GM21717 (cell line): Measurements from ENCODE around the gene CRTC1.

Source experiments
- ATAC-seq: cut with Tn5 transposase; IDR thresholded peaks from one replicate; pipeline ENCODE4 v1.9.1; 2021; ENCODE audit warnings: mild to moderate bottlenecking, moderate library complexity; ENCODE audit not compliant: unreplicated experiment

The CRTC1 gene

DNA sequence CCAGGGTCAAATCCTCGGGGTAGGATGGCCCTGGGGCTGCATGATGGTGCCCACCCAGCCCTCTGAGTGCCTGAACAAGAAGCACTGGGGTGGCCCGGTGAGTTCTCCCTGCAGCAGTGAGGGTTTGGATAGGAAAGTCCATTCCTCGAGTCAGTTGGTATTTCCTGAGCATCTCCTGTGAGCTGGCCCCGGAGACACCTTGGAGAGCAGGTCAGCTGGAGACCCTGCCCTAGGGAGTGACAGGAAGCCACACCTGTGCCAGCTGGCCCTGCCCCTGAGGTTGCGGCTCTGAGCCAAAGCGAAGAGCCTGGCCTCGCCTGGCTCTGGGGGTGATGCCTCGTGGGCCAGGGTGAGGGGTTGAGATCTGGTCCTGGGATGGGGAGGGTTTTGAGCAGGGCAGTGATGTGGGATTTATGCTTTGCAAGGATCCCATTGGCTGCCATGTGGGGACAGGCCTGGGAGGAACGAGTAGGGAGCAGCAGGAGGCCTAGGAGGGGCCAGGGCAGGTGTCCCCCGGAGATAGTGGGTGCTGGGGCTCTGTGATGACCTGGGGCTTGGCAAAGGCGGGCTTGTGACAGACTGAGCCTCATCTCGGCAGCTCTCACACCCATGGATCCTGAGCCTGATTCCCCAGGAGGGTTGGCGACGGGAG, 16.0 kb downstream of the CRTC1 start:
- ATAC-seq = no peak

DNA sequence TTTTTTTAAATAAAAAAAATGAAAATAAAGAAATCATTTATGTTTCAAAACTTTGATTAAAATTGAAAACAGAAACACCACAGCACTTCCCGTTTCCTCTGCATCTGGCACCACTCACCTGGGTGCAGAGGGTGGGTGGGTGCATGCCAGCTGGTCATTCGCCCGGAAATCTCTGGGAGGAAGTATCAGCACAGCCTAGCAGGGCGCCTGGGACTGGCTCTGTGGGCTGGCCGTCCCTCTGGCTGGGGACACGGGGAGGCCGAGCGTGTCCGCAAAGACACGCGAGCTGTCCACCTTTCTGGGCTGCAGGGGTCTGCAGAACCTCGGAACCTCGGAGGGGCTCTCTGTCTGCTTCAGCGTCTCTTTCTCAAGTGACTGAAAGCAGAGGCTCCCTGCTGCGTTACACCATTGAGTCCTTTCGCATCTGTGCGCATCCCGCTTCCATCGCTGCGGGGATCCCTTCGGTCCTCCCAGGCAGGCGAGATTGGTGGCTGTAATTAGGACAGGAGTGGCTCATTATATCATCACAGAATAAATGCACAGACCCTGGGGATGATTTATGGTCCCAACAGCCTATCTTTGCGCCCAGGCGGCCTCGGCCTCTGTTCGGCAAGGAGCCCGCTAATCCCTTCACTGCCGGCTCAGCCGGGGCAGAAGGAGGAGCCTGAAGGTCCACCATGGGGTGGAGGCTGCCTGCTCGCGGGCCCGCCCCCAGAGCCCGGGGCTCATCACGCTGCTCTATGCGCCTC, 17.2 kb downstream of the CRTC1 start:
- no peak for ATAC-seq

DNA sequence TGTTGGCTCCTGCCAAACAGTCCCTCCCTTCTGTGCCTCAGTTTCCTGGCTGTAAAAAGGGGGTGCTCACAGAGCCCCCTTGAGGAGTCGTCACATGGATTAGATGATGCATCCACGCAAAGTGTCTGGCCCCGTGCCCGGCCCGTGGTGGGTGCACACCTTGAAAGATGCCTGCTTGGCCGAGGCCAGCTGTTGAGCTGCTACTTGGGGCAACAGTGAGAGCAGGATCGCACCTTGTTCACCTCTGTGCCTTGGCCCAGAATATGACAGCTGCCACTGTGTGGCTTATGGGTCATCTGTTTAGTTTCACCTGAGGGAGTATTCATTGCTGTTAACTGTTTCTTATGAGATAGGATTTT, 17.7 kb downstream of the CRTC1 start:
- no peak for ATAC-seq

DNA sequence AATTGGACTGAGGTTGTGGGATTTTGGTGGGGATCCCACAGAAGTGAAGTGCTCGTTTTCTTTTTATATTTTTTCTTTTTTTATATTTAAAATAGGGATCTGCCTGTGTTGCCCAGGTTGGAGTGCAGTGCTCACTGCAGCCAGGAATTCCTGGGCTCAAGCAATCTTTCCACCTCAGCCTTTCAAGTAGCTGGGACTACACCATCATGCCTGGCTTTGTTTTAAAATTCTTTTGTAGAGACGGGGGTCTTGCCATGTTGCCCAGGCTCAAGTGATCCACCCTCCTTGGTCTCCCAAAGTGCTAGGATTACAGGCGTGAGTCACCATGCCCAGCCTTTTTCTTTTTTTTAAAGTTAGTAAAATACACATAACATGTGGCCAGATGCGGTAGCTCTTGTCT, 20.6 kb downstream of the CRTC1 start:
- no peak for ATAC-seq

DNA sequence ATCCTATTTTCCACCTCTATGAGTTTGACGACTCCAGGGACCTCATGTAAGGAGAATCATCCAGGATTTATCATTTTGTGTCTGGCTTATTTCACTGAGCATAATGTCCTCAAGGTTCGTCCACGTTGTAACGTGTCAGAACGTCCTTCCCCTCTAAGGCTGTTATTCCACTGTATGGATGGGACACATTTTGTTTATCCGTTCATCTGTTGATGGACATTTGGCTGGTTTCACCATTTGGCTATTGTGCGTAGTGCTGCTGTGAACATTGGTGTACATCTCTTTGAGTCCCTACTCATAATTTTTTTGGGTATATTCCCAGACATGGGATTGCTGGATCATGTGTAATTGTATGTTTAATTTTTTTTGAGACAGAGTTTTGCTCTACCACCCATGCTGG, 21.5 kb downstream of the CRTC1 start:
- ATAC-seq = no peak

DNA sequence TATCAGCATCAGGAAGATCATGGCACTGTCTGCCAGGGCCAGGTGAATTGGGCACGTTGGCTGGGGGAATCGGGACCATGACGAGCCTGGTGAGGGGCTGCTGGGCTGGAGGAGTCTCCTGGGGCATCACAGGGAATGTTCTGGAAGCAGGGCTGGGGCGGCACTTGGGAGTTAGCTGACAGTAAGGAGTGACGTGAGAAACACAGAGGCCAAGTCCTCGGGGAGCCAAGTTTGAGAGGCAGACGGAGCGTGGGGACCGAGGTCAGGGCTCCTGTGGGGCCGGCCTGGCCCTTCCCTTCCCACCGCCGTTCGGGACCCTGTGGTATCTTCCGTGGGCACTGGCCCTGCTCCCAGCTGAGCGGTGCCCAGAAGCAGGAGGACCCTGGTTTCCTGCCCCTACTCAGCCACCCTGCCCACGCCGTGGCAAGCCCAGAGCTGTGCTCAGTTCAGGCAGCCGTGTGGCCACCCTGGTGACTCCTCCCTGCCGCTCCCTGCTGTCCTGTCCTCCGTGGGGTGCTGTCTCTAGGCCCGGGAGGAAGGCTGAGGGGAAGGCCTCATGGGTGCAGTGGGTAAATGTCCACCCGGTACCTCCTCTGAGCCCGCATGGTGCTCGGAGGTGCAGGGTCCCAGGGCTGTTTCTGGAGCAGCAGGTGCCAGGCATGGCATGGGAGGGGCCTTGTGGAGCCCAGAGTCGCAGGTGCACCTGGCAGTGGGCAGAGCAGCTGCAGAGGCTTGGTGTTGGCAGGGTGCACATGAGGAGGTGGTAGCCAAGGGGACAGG, 25.2 kb downstream of the CRTC1 start:
- no peak for ATAC-seq

DNA sequence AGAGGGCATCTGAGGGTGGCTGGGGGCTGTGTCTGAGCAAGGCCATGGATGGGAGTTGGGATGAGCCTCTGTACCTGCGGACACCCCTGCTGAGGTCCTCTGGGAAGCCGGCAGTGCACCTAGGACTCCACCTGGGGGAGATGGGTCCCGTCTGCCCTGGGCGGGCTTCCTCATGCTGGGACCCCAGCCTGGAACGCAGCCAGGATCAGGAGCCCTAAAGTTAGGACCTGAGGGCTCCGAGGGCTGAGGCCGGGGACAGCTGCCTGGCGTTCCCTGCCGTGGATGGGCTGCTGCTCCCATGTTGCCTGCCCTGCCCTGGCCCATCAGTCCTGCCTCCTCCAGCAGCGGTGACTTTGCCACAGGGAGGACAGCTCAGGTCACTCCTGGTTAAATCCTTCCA, 26.1 kb downstream of the CRTC1 start:
- no peak for ATAC-seq

DNA sequence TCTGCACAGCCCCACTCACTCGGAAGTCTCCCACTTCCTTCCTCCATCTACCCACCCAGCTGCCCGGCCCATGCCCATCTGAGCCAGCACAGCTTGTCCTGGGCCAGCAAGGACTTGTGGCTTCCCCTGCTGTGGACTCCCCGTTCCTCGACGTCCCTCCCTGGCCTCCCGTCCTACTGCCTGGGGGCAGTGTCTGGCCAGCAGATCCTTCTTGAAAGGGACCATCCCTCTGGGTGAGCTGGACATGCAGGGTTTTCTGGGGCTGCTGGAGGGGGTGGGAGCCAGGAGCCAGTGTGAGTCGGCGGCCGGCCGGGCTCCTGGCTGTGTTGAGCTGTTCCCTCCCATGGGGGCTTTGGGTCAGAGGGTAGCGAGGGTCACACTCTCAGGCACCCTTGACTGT, 26.7 kb downstream of the CRTC1 start:
- ATAC-seq = no peak

DNA sequence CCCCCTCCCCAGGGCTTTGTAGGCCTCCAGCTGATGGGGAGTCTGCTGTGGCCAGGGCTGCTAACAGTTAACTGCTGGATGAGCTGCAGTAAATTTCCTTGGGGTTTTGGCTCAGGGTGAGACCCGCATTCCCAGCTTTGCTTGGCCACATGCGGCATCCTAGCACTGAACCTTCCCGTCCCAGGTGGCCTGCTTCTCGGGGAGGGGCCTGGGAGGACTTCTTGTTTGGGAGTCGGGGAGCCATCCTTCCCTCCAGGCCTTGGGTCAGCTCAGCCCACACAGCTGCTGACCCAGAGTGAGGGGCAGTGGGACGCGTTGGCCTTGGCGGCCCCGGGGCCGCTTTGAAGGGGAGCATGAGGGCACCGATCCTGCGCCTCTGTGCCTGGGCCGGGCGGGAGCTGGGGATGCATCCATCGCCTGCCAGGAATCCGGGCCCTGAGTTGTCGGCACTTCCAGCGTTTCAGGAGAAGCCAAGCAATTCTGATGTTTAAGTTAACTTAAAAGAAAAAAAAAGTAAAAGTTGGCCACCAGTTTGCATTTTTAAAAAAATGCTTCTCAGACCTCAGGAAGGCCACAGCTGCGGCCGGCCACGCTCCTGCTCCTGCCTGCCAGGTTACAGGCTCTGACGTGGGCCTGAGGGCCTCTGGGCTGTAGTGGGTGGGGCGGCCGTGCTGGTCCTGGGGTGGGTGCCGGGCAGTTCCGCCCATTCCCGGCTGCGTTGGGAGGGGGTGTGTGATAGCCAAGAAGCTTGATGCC, 27.7 kb downstream of the CRTC1 start:
- no peak for ATAC-seq

DNA sequence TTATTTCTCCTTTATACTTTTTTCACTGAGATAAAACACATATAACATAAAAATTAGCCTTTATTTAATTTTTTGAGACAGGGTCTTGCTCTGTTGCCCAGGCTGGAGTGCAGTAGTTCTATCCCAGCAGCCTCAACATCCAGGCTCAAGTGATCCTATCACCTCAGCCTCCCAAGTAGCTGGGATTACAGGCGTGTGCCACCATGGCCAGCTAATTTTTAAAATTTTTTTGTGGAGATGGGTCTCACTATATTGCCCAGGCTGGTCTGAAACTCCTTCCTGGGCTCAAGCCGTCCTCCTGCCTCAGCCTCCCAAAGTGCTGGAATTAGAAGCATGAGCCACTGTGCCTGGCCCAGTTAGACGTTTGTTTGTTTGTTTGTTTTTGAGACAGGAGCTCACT, 28.4 kb downstream of the CRTC1 start:
- no peak for ATAC-seq

DNA sequence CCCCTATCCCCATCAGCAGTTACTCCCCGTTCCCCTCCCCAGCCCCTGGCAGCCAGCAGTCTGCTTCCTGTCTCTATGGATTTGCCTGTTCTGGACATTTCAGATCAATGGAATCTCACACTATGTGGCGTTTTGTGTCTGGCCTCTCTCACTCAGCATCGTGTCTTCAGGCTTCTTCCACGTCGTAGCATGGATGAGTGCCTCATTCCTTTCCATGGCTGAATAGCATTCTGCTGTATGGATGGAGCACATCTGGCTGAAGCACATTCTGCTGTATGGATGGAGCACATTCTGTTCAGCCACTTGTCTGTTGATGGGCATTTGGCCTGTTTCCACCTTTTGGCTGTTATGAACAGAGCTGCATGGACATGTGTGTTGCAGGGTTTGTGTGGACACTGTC, 29.5 kb downstream of the CRTC1 start:
- ATAC-seq = no peak

DNA sequence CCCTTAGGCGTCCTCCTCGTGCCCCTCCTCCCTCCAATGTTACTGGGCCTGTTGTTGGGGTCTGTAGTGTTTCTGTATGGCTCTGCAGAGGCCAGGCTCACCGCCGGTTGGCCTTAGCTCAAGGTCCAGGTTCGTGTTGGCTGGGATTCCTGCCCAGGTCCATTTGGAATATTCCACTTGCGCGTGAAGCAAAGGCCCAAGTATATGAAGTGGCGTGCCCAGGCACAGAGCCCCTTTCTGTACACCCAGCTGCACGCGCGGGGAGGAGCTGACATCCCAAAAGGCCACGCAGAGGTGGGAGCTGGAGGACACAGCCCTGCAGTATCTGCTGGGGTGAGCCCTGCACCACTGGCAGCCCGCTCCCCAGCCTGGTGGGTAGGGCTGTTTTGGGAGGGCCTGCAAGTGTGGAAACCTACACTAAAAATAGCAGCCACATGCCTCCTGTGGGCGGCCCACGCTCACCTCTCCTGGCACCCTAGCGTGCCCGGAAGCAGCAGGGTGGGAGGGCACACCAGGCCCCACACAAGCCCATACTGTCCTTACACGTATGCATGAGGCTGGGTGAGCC, 30.2 kb downstream of the CRTC1 start:
- no peak for ATAC-seq

DNA sequence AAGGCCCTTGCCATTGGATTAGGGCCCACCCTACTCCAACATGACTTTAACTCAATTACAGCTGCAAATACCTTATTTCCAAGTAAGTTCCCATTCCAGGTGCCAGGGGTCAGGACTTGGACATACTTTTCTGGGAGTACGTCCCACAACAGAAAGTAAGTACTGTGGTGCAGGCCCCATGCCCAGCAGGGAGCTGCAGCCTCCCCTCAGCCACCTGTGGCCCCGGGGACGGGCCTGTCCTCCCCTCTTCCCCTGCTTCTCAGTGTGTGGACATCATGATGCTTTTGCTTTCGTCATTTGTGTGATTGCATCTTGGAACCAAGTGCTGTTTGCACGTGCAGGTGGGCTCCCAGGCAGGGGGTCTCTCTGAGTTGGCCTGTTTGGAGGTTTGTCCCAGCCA, 31.9 kb downstream of the CRTC1 start:
- ATAC-seq = no peak

DNA sequence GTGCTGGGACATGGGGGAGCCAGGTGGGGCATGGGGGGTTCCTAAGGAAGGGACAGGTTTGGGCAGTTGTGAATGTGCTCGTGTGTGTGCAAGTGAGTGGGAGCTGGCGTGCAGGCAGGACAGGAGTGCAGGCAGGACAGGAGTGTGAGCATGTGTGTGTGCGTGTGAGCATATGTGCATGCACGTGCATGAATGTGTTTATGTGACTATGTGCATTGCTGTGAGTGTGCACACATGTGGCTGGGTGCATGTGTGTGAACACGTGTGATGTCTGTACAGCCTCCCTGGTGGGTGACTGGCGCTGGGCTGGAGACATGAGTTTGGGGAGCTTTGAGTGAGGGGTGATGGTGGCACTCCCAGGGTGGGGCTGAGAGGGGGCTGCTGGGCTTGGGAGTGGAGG, 33.4 kb downstream of the CRTC1 start:
- ATAC-seq = no peak

DNA sequence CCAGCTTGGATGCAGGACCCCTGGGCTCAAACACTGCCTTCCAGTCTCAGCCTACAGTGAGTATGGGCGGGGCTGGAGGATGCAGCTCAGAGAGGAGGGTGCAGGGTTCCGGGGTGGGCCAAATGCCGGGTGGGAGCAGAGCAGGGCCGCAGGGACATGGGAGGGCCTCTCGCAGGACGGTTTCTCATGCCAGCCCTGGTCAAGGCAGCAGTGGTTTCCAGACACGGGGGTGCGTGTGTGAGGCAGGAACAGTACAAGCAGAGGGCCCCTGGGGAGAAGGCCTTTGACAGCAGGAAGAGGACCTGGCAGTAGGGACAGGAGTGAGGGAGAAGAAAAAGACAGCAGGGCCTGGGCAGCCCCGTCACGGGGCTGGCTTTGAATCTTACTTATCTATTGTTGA, 34.1 kb downstream of the CRTC1 start:
- no peak for ATAC-seq

DNA sequence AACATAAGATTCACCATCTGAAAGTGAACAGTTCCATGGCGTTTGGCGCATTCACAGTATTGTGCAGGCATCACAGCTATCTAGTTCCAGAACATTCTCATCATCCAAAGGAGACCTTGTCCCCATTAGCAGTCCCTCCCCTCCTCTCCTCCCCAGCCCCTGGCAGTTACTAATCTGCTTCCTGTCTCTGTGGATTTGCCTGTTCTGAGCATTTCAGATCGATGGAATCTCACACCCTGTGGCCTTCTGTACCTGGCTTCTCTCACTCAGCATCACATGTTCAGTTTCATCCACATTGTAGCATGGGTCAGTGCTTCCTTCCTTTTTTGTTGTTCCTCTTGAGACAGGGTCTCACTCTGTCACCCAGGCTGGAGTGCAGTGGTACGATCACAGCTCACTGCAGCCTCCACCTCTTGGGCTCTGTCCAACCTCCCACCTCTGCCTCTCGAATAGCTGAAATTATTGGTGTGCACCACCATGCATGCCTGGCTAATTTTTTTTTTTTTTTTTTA, 34.6 kb downstream of the CRTC1 start:
- ATAC-seq = no peak

DNA sequence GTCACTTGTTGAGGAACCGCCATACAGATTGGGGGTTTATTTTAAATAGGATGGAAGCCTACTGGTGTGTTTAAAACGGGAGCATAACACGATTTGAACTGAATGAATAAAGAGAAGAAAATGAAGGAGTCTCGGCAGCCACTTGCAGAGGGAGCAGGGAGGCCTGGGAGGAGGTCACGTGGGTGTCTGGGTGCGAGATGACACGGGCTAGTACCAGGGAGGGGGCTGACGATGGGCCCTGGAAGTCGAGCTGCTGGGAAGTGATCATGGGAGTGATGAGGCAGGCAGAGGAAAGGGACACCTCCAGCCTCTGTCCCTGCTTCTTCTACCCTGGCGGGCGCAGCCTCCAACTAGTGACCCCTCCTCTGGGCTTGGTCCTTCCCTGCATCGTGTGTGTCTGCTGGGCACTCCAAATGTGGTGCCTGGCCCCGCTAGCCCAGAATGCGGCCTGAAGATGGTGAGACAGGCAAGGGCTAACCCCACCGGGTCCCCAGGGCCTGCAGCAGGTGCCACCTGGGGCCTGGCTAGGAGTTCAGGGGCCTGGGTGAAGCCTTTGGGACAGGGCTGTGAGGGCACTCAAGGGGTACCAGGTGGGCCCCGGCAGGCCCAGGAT, 35.5 kb downstream of the CRTC1 start:
- ATAC-seq = no peak

DNA sequence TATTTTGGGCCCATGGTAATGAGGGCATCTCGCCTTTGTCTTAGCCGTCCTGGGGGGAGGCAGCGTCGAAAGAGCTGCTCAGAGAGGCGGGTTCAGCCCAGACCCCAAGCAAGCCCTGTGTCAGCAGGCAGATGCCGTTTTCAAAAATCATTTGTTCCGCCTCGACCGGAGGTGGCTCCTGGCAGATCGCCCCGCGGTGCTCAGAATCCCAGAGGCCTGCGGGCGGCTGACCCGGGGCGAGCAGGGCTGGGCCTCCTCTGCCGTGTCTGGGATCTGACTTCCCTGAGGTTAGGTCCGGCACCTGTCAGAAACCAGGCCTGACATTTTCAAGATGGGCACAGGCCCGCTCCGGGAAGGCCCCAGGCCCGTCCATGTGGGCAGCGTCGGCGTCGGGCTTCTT, 36.1 kb downstream of the CRTC1 start:
- no peak for ATAC-seq

DNA sequence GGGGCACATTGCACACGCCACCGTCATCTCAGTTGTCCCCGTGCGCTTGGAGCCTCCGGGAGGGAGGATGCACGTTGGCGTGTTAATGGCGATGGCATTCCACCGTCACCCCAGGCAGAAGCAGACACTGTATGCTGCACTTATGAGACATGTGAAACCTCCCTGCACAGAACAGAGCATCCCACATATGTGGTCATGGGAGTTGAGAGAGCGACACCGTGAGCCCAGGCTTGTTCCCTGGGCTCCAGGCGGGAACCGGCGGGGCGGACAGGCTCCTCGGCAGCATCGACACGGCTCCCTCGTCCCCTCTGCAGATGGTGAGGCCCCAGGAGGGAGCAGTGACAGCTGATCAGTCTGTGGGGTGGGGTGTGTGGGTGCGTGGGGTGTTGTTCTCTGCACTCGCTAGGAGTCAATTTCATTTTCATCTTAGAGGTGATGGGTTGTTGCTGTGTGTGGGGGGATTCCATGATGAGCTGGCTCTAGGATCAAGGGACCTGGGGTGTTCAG, 40.4 kb downstream of the CRTC1 start:
- ATAC-seq = no peak
